ENCODE data around the gene CHRNA3. TPM values are rescaled to one million over a fixed set of nuclear protein-coding genes. Genes with fewer than 3 reads are reported as not detected.

The CHRNA3 gene
- total and polyA plus RNA-seq, 4 experiments from 2014 or later, result not detected

DNA sequence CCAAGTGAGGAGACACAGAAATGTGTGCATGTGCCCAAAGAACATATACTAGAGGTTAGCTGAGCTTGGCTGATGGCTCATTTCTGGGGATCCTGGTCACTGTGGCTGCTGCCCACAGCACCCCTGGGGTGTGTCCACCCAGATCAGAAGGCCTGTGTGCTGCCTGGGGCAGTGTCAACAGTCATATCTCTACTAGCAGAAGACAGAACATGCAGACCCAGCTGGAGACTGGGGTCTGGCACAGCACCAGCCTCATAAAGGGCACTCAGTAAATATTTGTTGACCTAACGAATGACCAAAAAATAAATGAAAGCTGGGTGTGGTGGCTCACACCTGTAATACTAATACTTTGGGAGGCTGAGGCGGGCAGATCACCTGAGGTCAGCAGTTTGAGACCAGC lies 16.4 kb downstream of the CHRNA3 start:
- Mint-ChIP-seq H3K4me1 (no peaks in the 10 kb centered on the region), H3K27ac (no peak overlapping the region), H3K9me3 (peaks cover 0 to 3% (median 0%) of the 10 kb centered on the region in 8 donors), H3K4me3 (no peak overlapping the region), H3K36me3 (no peaks in the 10 kb centered on the region), H3K27me3 (peaks cover 22% of the 10 kb centered on the region in 2 donors)
- Histone ChIP-seq H3K27me3 (ENCODE audit: insufficient read depth, low read length) (no peaks in the 10 kb centered on the region), H3K9me3 (ENCODE audit: control insufficient read depth in 1 of 2, low read length in 2 of 2) (no peaks in the 10 kb centered on the region), H3K27ac (ENCODE audit: low read depth, low read length) (no peak overlapping the region), H3K36me3 (ENCODE audit: insufficient read depth, low read length) (no peaks in the 10 kb centered on the region), H3K4me3 (ENCODE audit: low read length in 2 of 2) (no peak overlapping the region), H3K4me1 (ENCODE audit: insufficient read depth, low read length) (no peaks in the 10 kb centered on the region)
- intact Hi-C loops (cut with micrococcal nuclease), result no loop called here
- CTCF ChIA-PET (ENCODE audit: partially characterized antibody), result interaction anchor here (1.0 kb wide), 1 partner anchor 15 kb away, joined by 3 read pairs; no protein-coding TSS in a partner anchor
- no peak for DNase-seq
- POLR2A ChIA-PET (ENCODE audit: partially characterized antibody), result no interaction called here

DNA sequence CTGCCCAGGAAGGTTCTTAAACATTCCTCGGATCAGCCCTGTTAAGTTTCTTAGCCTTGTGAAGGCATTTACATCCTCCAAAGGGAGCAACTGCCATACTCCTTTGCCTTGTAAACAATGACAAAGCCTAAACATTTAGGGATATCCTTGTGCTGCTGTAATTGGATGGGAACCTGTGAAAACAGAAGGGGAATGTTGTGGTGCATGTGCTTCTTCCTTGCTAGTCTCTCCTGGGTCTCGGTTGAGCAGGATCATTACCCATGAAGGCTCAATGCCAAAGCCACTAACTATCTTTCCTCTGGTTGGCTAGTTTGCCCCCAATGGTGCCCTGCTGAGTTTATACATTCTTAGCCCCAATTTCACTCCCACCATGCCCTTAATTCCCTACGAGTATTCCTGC lies 17.3 kb downstream of the CHRNA3 start:
- Mint-ChIP-seq H3K27me3 (peaks cover 20 to 22% of the 10 kb centered on the region in 2 donors), H3K9me3 (no peaks in the 10 kb centered on the region), H3K27ac (no peak overlapping the region), H3K4me1 (no peaks in the 10 kb centered on the region), H3K4me3 (no peak overlapping the region), H3K36me3 (no peaks in the 10 kb centered on the region)
- Histone ChIP-seq H3K27me3 (ENCODE audit: insufficient read depth, low read length) (no peaks in the 10 kb centered on the region), H3K27ac (ENCODE audit: low read depth, low read length) (no peak overlapping the region), H3K4me1 (ENCODE audit: insufficient read depth, low read length) (no peaks in the 10 kb centered on the region), H3K4me3 (ENCODE audit: low read length in 2 of 2) (no peak overlapping the region), H3K9me3 (ENCODE audit: control insufficient read depth in 1 of 2, low read length in 2 of 2) (no peaks in the 10 kb centered on the region), H3K36me3 (ENCODE audit: insufficient read depth, low read length) (no peaks in the 10 kb centered on the region)
- ChIA-PET CTCF (ENCODE audit: partially characterized antibody) (no interaction called here), POLR2A (ENCODE audit: partially characterized antibody) (no interaction called here)
- intact Hi-C loops (cut with micrococcal nuclease), result no loop called here
- DNase-seq, result no peak

DNA sequence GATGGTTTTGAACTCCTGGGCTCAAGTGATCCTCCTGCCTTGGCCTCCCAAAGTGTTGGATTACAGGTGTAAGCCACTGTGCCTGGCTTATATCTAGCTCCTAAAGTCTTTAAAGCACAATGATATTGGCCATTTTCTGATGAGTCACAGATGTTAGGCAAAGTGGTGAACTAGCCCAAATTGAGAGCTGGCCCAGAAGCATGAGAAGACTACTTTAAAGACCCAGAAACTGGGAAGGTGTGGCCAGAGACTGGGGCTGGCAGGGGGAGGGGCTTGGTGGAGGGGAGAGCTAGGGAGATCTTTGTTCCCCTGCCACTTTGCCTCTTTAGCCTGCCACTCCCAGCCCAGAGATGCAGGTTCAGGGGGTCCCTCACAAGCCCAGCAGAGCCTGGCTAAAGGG lies 21.6 kb downstream of the CHRNA3 start:
- Mint-ChIP-seq H3K27ac (no peak overlapping the region), H3K4me1 (no peaks in the 10 kb centered on the region), H3K36me3 (no peaks in the 10 kb centered on the region), H3K27me3 (peaks cover 11 to 12% of the 10 kb centered on the region in 2 donors), H3K9me3 (no peaks in the 10 kb centered on the region), H3K4me3 (no peak overlapping the region)
- intact Hi-C loops (cut with micrococcal nuclease), result no loop called here
- no peaks in the 10 kb centered on the region for H3K27me3 ChIP-seq (ENCODE audit: insufficient read depth, low read length)
- no peaks in the 10 kb centered on the region for H3K4me1 ChIP-seq (ENCODE audit: insufficient read depth, low read length)
- H3K27ac ChIP-seq (ENCODE audit: low read depth, low read length), result no peak overlapping the region
- no peaks in the 10 kb centered on the region for H3K36me3 ChIP-seq (ENCODE audit: insufficient read depth, low read length)
- no peaks in the 10 kb centered on the region for H3K9me3 ChIP-seq (ENCODE audit: control insufficient read depth in 1 of 2, low read length in 2 of 2)
- no peak overlapping the region for H3K4me3 ChIP-seq (ENCODE audit: low read length in 2 of 2)
- DNase-seq, result no peak
- ChIA-PET POLR2A (ENCODE audit: partially characterized antibody) (no interaction called here), CTCF (ENCODE audit: partially characterized antibody) (no interaction called here)

DNA sequence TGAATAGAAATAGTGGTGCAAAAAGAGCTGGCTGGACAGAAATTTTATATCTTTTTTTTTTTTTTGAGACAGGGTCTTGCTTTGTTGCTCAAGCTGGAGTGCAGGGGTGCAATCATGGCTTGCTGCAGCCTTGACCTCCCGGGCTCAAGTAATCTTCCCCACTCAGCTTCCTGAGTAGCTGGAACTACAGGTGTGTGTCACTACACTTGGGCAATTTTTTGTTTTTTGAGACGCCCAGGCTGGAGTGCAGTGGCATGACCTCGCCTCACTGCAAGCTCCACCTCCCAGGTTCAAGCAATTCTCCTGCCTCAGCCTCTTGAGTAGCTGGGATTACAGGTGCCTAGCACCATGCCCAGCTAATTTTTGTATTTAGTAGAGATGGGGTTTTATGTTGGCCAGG lies 22.4 kb downstream of the CHRNA3 start:
- intact Hi-C loops (cut with micrococcal nuclease), result no loop called here
- Mint-ChIP-seq H3K27me3 (peaks cover 3 to 11% of the 10 kb centered on the region in 2 donors), H3K9me3 (no peaks in the 10 kb centered on the region), H3K27ac (no peak overlapping the region), H3K4me3 (no peak overlapping the region), H3K4me1 (no peaks in the 10 kb centered on the region), H3K36me3 (no peaks in the 10 kb centered on the region)
- DNase-seq, result no peak
- Histone ChIP-seq H3K4me3 (ENCODE audit: low read length in 2 of 2) (no peak overlapping the region), H3K9me3 (ENCODE audit: control insufficient read depth in 1 of 2, low read length in 2 of 2) (no peaks in the 10 kb centered on the region), H3K27me3 (ENCODE audit: insufficient read depth, low read length) (no peaks in the 10 kb centered on the region), H3K4me1 (ENCODE audit: insufficient read depth, low read length) (no peaks in the 10 kb centered on the region), H3K27ac (ENCODE audit: low read depth, low read length) (no peak overlapping the region), H3K36me3 (ENCODE audit: insufficient read depth, low read length) (no peaks in the 10 kb centered on the region)
- ChIA-PET CTCF (ENCODE audit: partially characterized antibody) (no interaction called here), POLR2A (ENCODE audit: partially characterized antibody) (no interaction called here)

DNA sequence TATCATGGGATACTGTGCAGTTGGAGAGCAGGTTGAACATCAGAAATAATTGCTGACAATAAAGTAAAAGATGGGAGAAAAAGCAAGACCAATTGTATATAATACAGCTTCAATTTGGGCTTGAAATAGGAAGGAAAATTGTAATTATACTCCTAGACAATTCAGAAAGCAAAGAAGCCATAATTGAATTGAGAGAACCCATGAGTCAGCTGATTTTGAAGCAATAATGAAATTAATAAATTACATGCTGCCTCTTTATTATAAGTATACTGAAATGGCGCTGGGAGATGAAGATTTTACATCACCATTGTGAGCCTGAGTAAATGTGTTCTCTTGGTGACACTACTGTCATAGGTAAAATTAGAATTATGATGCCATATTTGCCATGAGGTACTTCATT lies 23.2 kb downstream of the CHRNA3 start:
- Mint-ChIP-seq H3K36me3 (no peaks in the 10 kb centered on the region), H3K4me3 (no peak overlapping the region), H3K27me3 (peaks cover 0 to 8% of the 10 kb centered on the region in 2 donors), H3K27ac (no peak overlapping the region), H3K4me1 (no peaks in the 10 kb centered on the region), H3K9me3 (no peaks in the 10 kb centered on the region)
- ChIA-PET CTCF (ENCODE audit: partially characterized antibody) (no interaction called here), POLR2A (ENCODE audit: partially characterized antibody) (no interaction called here)
- no peaks in the 10 kb centered on the region for H3K4me1 ChIP-seq (ENCODE audit: insufficient read depth, low read length)
- H3K27ac ChIP-seq (ENCODE audit: low read depth, low read length), result no peak overlapping the region
- intact Hi-C loops (cut with micrococcal nuclease), result no loop called here
- no peak for DNase-seq
- H3K27me3 ChIP-seq (ENCODE audit: insufficient read depth, low read length), result no peaks in the 10 kb centered on the region
- H3K9me3 ChIP-seq (ENCODE audit: control insufficient read depth in 1 of 2, low read length in 2 of 2), result no peaks in the 10 kb centered on the region
- H3K36me3 ChIP-seq (ENCODE audit: insufficient read depth, low read length), result no peaks in the 10 kb centered on the region
- no peak overlapping the region for H3K4me3 ChIP-seq (ENCODE audit: low read length in 2 of 2)

DNA sequence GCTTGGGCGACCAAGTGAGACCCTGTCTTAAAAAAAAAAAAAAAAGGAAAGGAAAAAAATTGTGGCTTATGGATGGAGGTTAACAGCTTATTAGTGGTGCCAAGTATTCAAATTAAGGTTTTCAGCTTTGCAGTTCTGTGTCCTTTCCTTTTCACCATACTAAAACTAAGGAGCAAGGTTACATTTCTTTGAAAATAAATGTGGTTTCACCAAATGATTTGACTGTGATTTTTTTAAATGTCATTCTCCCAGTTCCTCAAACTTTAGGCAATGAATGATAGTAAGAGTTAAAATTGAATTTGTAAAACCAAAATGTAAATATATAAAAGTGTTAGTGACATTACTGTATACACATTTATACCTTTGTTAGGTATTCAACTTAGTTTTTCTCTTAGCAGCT lies 45.9 kb downstream of the CHRNA3 start:
- no peak overlapping the region for H3K27ac ChIP-seq (ENCODE audit: low read depth, low read length)
- no peaks in the 10 kb centered on the region for H3K4me1 Mint-ChIP-seq
- H3K4me3 ChIP-seq (ENCODE audit: low read length in 2 of 2), result no peak overlapping the region
- H3K4me3 Mint-ChIP-seq, result no peak overlapping the region
- ChIA-PET POLR2A (ENCODE audit: partially characterized antibody) (no interaction called here), CTCF (ENCODE audit: partially characterized antibody) (no interaction called here)
- H3K27me3 ChIP-seq (ENCODE audit: insufficient read depth, low read length), result no peaks in the 10 kb centered on the region
- no peaks in the 10 kb centered on the region for H3K36me3 Mint-ChIP-seq
- no peaks in the 10 kb centered on the region for H3K36me3 ChIP-seq (ENCODE audit: insufficient read depth, low read length)
- intact Hi-C loops (cut with micrococcal nuclease), result no loop called here
- H3K27ac Mint-ChIP-seq, result no peak overlapping the region
- DNase-seq, result no peak
- no peaks in the 10 kb centered on the region for H3K4me1 ChIP-seq (ENCODE audit: insufficient read depth, low read length)
- peaks cover 2% of the 10 kb centered on the region in 2 donors for H3K27me3 Mint-ChIP-seq
- no peaks in the 10 kb centered on the region for H3K9me3 ChIP-seq (ENCODE audit: control insufficient read depth in 1 of 2, low read length in 2 of 2)
- no peaks in the 10 kb centered on the region for H3K9me3 Mint-ChIP-seq

DNA sequence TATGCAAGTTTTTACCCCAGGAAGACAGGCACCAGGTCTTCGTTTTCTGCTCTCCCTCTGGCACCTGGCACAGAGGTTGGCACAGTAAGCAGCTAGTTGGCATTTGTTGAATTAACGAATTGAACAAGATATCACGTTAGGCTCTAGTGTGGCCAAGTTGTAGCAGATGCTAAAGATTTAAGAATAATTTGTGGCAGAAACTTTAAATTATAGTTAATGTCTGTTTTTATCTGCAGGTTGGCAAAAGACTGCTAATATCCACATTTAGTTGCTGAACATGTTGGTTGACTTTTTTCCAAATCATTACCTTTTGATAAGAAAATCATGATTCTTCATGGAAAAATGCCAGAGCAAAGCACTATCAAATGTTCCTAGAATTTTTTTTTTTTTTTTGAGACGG lies 47.4 kb downstream of the CHRNA3 start:
- intact Hi-C loops (cut with micrococcal nuclease), result no loop called here
- Histone ChIP-seq H3K4me3 (ENCODE audit: low read length in 2 of 2) (no peak overlapping the region), H3K9me3 (ENCODE audit: control insufficient read depth in 1 of 2, low read length in 2 of 2) (no peaks in the 10 kb centered on the region), H3K27ac (ENCODE audit: low read depth, low read length) (no peak overlapping the region), H3K4me1 (ENCODE audit: insufficient read depth, low read length) (no peaks in the 10 kb centered on the region), H3K36me3 (ENCODE audit: insufficient read depth, low read length) (no peaks in the 10 kb centered on the region), H3K27me3 (ENCODE audit: insufficient read depth, low read length) (no peaks in the 10 kb centered on the region)
- H3K4me3 Mint-ChIP-seq, result no peak overlapping the region
- no peak overlapping the region for H3K27ac Mint-ChIP-seq
- no peak for DNase-seq
- CTCF ChIA-PET (ENCODE audit: partially characterized antibody), result interaction anchor here (0.7 kb wide), 1 partner anchor 609 kb away, joined by 3 read pairs; no protein-coding TSS in a partner anchor
- no peaks in the 10 kb centered on the region for H3K9me3 Mint-ChIP-seq
- POLR2A ChIA-PET (ENCODE audit: partially characterized antibody), result no interaction called here
- no peaks in the 10 kb centered on the region for H3K4me1 Mint-ChIP-seq
- H3K27me3 Mint-ChIP-seq, result no peaks in the 10 kb centered on the region
- no peaks in the 10 kb centered on the region for H3K36me3 Mint-ChIP-seq

DNA sequence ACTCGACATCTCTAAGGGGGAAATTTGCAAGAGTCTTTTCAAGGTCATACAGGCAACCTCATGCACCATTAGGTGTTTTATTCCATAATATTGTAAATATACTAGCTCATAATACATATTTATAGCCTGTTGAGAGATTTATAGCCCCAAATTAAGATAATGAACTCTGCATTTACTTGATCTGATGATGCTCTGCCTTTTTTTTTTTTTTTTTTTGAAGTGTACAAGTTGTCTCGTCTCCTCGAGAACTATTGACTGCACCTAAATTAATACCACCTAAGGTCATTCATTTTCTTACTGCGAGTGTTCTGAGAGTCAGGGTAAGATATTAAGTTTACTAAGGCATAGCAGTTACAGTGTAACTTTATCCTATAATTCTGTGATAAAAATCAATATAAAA lies 49.4 kb downstream of the CHRNA3 start:
- Histone ChIP-seq H3K36me3 (ENCODE audit: insufficient read depth, low read length) (no peaks in the 10 kb centered on the region), H3K4me1 (ENCODE audit: insufficient read depth, low read length) (peaks cover 3% of the 10 kb centered on the region), H3K4me3 (ENCODE audit: low read length in 2 of 2) (no peak overlapping the region), H3K27ac (ENCODE audit: low read depth, low read length) (no peak overlapping the region), H3K9me3 (ENCODE audit: control insufficient read depth in 1 of 2, low read length in 2 of 2) (no peaks in the 10 kb centered on the region), H3K27me3 (ENCODE audit: insufficient read depth, low read length) (peaks cover 3% of the 10 kb centered on the region)
- POLR2A ChIA-PET (ENCODE audit: partially characterized antibody), result no interaction called here
- Mint-ChIP-seq H3K4me3 (no peak overlapping the region), H3K27ac (peak overlapping the region in 1 of 7 donors; percentile 5), H3K9me3 (no peaks in the 10 kb centered on the region), H3K36me3 (no peaks in the 10 kb centered on the region), H3K27me3 (peaks cover 2 to 6% of the 10 kb centered on the region in 2 donors), H3K4me1 (peaks cover under 1 to 10% (median 4%) of the 10 kb centered on the region in 4 donors)
- intact Hi-C loops (cut with micrococcal nuclease), result no loop called here
- CTCF ChIA-PET (ENCODE audit: partially characterized antibody), result no interaction called here
- DNase-seq, result no peak
